Hematopoietic multipotent progenitor cell treated with erythropoietin and hydrocortisone succinate and interleukin-3 and kit ligand, for 6 days (in vitro differentiated cells): ENCODE data around the gene TAF1.
"Not testable (repeated sequence)": the region's sequence is repeated elsewhere in the genome, so short reads cannot be mapped to it uniquely, and the experiment has no call there.

ENCODE experiments used
- DNase-seq: peaks from one replicate; pipeline ENCODE4 v3.0.0-alpha.2; 2015

Gene TAF1

DNA sequence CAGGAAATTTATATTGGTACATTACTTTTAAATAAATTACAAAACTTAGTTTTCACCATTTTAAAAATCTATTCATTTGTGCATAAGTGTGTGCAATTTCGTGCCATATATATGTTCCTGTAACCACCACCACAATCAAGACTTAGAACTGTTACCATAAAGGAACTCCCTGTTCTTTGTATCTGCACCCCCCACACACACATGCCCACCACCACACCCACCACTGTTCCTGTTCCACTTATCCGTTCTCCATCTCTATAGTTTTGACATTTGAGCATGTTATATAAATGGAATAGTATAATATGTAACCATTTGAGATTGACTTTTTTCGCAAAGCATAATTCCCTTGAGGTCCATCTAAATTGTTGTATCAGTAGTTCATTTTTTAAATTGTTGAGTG lies 73.7 kb downstream of the TAF1 start:
- peak; percentile 37 for DNase-seq

DNA sequence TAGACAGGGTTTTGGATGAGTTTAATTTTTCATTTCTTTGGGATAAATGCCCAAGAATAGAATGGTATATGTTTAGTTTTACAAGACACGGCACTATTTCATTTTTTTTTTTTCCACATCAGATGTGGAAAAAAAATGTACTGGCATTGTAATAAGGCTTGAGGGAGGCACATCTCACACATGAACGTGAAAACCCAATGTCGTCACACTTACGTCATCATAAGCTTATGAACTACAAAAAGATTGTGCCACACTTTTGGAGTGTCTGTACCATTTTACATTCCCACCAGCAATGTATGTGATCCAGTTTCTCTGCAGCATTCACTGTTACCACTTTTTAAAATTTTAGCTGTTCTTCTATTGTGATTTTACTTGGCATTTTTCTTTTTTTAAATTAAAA lies 74.2 kb downstream of the TAF1 start:
- no peak for DNase-seq

DNA sequence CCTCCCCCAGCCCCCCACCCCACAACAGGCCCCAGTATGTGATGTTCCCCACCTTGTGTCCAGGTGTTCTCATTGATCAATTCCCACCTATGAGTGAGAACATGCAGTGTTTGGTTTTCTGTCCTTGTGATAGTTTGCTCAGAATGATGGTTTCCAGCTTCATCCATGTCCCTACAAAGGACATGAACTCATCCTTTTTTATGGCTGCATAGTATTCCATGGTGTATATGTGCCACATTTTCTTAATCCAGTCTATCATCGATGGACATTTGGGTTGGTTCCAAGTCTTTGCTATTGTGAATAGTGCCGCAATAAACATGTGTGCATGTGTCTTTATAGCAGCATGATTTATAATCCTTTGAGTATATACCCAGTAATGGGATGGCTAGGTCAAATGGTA lies 75.7 kb downstream of the TAF1 start:
- DNase-seq: not testable (repeated sequence)

DNA sequence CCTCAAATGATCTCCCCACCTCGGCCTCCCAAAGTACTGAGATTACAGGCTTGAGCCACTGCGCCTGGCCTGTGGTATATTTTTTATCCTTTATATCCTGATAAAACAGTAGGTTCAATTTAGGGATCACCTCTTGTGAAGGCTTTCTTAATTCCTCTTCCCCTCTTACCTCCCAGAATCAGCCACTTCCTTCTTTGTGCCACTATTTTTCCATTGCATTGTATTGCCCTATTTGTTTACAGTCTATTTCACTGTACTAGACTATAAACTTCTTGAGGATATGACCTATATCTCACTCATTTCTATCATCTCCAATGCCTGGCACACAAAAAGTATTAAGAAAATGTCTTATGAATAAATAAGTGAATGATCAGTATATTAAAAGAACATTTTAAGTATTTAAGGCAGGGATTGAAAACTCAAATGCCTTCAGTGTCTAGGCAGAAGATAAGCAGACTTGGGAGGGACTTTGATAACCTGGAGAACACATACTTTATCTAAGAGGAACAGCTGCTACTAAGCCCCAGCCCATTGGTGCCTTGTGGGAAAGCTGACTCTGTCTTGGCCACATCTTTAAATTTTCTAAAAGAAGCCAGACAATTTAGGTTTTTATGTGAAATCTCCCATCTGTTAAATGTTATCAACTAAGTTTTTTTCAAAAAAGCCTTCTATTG lies 84.4 kb downstream of the TAF1 start:
- peak; percentile 92 for DNase-seq

DNA sequence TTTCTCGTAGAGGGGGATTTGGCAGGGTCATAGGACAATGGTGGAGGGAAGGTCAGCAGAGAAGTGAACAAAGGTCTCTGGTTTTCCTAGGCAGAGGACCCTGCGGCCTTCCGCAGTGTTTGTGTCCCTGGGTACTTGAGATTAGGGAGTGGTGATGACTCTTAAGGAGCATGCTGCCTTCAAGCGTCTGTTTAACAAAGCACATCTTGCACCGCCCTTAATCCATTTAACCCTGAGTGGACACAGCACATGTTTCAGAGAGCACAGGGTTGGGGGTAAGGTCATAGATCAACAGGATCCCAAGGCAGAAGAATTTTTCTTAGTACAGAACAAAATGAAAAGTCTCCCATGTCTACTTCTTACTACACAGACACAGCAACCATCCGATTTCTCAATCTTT lies 85.4 kb downstream of the TAF1 start:
- not testable (repeated sequence) for DNase-seq

DNA sequence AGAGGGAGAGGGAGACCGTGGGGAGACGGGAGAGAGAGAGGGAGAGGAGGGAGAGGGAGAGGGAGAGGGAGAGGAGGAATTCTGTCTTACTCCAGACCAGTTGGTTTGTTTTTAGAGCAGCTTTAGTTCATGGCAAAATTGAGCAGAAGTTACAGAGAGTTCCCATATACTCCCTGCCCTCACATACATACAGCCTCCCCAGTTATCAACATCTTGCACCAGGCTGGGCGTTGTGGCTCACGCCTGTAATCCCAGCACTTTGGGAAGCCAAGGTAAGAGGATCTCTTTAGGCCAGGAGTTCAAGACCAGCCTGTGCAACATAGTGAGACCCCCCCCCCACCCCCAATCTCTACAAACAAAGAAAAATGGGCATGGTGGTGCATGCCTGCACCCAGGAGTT lies 86.9 kb downstream of the TAF1 start:
- peak; percentile 22 for DNase-seq

DNA sequence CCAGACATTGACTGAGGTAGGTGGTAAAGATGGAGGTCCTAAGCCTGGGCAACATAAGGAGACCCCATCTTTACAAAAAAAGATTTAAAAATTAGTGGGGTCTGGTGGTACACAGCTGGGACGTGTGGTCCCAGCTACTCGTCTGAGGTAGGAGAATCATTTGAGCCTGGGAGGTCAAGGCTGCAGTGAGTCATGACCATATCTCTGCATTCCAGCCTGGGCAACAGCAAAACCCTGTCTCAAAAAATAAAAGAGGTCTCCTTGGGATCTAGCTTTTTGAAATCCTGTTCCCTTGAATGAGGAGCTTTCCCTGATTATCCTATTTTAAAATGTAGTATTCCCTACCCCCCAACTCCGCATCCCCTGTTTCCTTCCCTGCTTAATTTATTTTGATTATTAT lies 88.1 kb downstream of the TAF1 start:
- no peak for DNase-seq

DNA sequence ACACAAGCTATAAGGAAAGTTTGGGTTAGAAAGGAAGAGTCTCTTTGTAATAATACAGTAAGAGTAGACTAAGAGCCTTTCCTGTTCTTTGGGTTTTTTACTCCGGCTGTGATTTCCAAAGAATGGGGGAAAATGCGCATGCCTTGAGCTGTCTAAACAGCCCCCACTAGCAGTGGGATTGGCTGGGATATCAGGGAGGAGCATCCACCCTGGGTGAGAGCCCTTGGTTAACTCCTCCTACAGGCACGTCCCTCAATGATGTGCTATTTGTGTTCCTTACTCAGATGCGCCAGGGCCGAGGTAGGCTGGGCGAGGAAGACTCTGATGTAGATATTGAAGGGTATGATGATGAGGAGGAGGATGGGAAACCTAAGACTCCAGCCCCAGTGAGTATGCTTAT lies 92.7 kb downstream of the TAF1 start:
- DNase-seq: no peak

DNA sequence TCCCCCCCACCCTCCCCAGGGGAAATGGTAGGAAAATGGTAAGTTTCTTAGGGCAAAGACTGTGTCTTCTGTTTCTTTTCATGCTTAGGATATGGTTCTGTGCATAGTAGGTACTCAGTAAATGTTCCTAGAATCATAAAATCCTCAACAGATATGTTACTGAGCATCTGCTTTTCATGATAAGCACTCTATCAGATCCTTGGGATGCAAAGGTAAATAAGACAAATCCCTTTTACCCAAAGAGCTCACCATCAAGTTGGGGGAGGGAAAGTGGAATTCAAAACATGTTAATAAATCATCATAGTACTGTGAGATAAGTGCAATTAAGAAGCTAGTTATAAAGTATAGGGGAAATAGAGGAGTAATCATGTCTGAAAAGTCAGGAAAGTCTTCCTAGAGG lies 98.8 kb downstream of the TAF1 start:
- DNase-seq: no peak

DNA sequence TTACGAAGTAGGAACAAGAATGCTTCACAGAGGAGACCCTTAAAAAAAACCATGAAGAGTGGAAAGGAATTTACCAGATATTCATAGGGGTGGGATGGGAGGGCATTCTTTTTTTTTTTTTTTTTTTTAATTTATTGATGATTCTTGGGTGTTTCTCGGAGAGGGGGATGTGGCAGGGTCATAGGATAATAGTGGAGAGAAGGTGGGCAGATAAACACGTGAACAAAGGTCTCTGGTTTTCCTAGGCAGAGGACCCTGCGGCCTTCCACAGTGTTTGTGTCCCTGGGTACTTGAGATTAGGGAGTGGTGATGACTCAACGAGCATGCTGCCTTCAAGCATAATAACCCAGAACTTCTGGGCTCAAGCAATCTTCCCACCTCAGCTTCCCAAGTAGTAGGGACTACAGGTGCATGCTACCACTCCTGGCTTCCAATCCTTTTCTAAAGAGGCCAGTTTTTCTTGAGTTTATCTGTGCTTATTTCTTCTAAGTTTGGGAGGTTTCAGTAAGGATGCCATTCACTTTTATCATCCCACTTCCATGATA lies 100.9 kb downstream of the TAF1 start:
- DNase-seq: no peak

DNA sequence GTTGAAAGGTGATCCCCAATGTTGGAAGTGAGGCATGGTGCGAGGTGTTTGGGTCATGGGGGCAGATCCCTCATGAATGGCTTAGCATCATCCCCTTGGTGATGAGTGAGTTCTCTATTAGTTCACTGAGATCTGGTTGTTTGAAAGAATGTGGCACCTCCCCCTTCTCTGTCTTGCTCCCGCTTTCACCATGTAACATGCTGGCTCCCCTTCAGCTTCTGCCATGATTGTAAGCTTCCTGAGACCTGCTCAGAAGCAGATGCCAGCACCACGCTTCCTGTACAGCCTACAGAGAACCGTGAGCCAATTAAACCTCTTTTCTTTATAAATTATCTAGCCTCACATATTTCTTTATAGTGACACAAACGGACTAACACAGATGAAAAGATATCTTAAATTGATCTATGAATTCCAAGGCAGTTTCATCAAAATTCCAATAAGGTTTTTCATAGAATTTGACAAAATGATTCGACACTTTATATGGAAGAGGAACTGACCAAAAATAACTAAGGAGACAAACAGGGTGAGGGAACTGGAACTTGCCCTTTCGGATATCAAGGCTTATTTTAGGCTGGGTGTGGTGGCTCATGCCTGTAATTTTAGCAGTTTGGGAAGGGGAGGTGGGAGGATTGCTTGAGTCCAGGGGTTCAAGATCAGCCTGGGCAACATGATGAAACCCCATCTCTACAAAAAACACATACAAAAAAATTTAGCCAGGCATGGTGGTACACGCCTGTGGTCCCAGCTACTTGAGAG lies 109.8 kb downstream of the TAF1 start:
- no peak for DNase-seq

DNA sequence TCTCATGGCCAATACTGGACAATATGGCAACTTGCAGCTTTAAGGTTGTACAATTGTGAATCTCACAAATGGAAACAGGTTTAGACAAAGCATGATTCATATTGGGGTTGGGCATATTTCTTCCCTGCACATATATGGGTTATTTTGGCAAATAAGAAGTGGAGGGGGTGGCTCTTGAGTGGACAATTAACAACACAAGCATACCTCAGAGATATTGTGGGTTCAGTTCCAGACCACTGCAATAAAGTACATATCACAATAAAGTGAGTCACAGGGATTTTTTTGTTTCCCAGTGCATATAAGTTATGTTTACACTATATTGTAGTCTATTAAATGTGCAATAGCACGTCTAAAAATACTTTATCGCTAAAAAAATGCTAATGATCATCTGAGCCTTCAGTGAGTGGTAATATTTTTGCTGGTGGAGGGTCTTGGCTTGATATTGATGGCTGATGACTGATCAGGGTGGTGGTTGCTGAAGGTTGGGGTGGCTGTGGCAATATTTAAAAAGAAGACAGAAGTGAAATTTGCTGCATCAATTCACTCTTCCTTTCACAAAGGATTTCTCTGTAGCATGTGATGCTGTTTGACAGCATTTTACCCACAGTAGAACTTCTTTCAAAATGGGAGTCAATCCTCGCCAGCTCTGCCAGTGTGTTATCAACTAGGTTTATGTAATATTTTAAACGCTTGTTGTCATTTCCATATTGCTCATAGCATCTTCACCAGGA lies 116.2 kb downstream of the TAF1 start:
- DNase-seq: no peak

DNA sequence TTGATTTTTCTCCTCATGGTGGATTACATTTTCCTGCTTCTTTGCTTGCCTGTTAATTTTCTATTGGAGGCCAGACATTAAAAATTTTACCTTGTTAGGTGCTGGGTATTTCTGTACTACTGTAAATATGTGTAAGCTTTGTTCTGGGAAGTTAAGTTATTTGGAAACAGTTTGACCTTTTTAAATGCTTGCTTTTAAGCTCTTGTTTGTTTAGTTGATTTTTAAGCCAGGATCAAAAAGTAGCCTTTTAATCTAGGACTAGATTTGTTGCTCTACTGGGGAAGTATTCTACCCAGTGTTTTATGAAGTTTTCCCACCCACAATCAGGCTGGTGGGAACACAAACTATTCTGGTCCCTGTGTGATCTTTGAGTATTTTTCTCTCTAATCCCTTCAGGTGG lies 121.7 kb downstream of the TAF1 start:
- no peak for DNase-seq

DNA sequence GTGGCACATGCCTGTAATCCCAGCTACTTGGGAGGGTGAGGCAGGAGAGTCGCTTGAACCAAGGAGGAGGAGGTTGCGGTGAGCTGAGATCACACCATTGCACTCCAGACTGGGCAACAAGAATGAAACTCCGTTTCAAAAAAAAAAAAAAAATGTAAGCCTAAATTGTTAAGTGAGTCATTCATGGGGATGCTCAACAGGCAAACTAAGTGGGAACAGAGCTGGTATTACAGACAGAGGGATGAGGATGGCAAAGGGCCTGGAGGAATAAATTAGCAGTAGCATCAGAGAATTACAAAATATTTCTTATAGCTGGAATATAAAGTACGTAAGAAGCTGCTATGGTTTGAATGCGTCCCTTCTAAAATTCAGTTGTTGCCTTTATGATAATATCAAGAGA lies 123.4 kb downstream of the TAF1 start:
- no peak for DNase-seq

DNA sequence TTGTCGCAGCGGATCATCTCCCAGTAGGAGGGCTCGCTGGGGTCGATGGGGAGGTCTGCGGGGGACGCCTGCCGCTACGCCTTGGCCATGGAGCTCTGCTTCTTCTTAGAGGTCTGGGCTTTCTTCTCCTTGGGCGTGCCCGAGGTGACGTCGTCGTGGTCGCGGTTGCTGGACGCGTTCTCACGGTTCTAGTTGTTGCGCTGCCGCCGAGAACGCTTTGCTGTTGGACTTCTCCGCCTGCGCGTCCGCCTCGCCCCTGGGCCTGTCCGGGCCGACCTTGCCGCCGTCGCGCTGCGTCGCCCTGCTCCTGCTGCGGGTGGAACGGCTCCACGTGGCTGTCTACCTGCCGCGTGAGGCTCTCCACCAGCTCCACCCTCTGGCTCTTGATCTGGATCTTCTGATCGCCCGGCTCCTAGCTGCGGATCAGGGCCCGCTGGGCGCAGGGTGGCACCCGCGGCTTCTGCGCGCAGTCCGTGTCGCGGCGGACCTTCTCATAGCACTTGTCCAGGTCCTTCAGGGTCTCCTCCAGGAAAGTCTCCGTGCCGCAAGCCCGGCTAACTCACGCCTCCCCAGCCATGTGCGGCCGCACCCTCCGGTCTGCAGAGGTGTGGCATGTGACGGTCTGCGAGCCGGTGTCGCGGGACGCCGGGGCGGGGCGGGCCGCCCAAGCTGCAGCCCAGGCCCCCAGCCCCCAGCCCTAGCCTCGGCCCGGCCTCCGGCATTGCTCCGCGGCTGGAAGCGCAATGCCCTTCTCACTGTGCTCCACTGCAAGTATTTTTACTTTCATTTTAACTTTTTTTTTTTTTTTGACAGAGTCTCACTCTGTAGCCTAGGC lies 126.3 kb downstream of the TAF1 start:
- DNase-seq: peak; percentile 59

DNA sequence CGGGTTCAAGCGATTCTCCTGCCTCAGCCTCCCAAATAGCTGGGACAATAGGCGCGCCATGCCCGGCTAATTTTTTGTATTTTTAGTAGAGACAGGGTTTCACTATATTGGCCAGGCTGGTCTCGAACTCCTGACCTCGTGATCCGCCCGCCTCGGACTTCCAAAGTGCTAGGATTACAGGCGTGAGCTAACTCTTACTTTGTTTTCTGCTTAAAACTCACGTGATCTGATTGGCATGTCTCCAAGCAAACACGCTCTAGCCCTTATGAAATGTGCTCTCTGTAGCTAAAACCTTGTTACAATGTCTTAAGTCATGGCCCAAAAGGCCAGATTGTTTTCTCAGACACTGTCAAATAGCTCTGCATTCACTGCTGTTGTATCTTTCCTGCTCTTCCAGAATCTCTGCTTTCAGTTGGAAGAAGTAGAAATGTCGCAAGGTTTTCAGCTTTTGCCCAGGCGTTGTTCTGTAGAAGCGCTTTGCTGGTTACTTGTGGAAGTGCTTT lies 127.0 kb downstream of the TAF1 start:
- DNase-seq: peak; percentile 29

DNA sequence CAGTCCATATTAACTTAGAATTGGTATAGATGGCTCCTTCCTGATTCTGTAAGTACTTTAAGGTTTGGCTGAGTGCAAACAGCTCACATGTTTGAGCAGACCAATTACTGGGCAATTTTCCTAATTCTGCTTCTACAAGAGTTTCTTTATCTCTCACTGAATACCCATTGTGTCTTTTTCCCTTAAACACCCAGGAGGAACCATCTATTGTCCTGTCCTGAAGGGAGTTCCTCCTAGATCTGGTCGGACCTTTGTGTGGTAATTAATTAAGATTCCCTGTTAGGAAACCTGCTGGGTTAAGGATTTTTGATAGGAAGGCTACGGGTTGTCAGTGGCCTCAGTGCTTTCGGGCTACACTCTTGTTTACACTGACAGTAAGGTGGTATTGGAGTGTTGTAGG lies 129.8 kb downstream of the TAF1 start:
- DNase-seq: not testable (repeated sequence)

DNA sequence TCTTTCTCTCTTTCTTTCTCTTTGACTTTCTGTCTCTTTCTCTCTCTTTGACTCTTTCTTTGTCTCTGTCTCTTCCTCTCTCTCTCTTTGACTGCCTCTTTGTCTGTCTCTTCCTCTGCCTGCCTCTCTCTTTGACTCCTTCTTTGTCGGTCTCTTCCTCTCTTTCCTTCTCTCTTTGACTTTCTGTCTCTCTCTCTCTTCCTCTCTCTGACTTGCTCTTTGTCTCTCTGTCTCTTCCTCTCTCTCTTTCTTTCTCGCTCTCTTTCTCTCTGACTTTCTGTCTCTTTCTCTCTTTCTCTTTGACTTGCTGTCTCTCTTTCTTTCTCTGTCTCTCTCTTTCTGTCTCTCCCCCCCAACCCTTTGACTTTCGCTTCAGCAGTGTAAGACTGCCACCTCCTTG lies 130.3 kb downstream of the TAF1 start:
- no peak for DNase-seq

DNA sequence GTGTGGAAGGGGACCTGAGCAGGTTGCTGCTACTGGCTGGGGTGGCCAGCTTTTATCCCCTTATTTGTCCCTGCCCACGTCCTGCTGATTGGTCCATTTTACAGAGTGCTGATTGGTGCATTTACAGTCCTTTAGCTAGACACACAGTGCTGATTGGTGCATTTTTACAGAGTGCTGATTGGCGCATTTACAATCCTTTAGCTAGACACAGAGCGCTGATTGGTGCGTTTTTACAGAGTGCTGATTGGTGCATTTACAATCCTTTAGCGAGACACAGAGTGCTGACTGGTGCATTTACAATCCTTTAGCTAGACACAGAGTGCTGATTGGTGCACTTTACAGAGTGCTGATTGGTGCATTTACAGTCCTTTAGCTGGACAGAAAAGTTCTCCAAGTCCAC lies 135.9 kb downstream of the TAF1 start:
- not testable (repeated sequence) for DNase-seq

DNA sequence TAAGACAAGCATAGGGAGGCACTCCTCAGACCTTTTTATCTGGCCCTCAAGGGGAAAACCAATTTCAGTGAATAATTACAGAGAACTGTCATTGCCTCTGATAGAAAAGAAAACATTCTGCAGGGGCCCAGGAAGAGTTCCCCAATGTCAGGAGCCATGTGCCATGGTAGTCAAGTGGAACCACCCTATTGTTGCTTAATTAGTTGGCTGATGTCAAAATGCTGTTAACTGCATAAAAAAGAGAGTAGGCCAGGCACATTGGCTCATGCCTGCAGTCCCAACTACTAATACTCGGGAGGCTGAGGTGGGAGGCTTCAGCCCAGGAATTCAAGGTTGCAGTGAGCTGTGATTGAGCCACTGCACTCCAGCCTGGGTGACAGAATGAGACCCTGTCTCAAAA lies 138.2 kb downstream of the TAF1 start:
- no peak for DNase-seq

DNA sequence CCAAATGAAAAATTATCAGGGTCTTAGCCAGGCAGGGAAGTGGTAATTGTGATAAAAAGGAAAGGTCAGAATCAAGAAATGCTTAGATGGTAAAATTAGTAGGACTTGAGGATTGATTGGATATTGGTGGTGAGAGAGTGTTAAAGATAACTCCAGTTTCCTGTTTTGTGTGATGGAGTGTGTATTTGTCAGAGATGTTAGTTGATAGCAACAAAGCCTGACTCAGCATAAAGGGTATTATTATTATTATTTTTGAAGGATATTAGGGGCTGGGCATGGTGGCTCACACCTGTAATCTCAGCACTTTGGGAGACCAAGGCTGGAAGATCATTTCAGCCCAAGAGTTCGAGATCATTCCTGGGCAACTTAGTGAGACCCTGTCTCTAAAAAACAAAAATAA lies 143.1 kb downstream of the TAF1 start:
- no peak for DNase-seq

DNA sequence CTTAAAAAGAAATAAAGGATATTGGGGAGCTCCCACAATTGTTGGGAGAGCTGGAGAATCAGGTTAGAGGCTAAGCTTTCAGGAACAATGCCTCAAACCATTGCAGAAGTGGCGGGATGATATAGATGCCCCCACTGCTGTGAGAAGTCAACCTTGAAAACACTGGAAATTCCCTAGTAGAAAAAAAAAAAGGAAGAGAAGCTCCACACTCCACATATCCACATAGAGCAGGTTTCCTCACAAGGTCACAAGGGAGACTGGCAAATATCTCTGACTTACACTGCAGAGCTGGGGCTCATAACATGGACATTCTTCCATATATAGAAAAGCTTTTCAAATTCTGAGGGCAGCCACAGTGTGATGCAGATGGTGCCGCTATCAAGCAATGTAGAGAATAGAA lies 144.0 kb downstream of the TAF1 start:
- DNase-seq: no peak

DNA sequence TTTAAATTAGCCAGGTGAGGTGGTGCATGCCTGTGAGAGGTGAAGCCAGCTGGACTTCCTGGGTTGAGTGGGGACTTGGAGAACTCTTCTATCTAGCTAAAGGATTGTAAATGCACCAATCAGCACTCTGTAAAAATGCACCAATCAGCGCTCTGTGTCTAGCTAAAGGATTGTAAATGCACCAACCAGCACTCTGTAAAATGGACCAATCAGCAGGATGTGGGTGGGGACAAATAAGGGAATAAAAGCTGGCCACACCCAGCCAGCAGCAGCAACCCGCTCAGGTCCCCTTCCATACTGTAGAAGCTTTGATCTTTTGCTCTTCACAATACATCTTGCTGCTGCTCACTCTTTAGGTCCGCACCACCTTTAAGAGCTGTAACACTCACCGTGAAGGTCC lies 147.6 kb downstream of the TAF1 start:
- not testable (repeated sequence) for DNase-seq
